ENCODE results near the gene NADK.

Gene NADK

DNA sequence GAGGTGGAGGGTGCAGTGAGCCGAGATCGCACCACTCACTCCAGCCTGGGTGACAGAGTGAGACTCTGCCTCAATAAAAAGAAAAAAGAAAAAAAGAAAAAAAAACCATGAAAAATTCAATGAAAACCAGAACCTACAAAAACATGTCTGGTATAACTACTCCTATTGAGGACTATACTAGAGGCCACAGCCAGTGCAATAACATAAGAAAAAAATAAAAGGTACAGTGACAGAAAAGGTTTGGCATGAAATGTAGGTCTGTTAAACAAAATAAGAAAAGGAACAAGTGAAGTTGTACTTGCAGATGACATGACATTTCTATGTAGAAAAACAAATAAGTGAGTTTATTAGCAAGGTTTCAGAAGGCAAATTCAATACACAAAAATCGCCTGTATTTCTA lies 8.2 kb downstream of the NADK start:
- Histone ChIP-seq H3K79me2 (ENCODE audit: insufficient read depth, low read length) (peaks cover 93% of the 10 kb centered on the region), H3K36me3 (ENCODE audit: insufficient read depth, low read length) (peaks cover 40% of the 10 kb centered on the region), H3K4me2 (ENCODE audit: insufficient read depth, low read length) (no peak overlapping the region), H3K4me3 (ENCODE audit: low read depth in 1 of 2, low read length in 2 of 2) (no peak overlapping the region), H3K4me1 (ENCODE audit: insufficient read depth, low read length) (peaks cover 2% of the 10 kb centered on the region; the same call in 1 of the 2 replicates), H3K27ac (ENCODE audit: low read length) (no peak overlapping the region), H3K27me3 (ENCODE audit: insufficient read depth, low read length, poor library complexity) (no peaks in the 10 kb centered on the region), H3K9me3 (ENCODE audit: insufficient read depth, low read length, severe bottlenecking) (peaks cover 5% of the 10 kb centered on the region), H4K20me1 (ENCODE audit: insufficient read depth, low read length) (peaks cover 24% of the 10 kb centered on the region; the same call in 1 of the 2 replicates), H2AFZ (ENCODE audit: low read depth, low read length) (no peak overlapping the region), H3K9ac (ENCODE audit: low read depth, low read length) (no peak overlapping the region)
- TF ChIP-seq, protein P1, sequence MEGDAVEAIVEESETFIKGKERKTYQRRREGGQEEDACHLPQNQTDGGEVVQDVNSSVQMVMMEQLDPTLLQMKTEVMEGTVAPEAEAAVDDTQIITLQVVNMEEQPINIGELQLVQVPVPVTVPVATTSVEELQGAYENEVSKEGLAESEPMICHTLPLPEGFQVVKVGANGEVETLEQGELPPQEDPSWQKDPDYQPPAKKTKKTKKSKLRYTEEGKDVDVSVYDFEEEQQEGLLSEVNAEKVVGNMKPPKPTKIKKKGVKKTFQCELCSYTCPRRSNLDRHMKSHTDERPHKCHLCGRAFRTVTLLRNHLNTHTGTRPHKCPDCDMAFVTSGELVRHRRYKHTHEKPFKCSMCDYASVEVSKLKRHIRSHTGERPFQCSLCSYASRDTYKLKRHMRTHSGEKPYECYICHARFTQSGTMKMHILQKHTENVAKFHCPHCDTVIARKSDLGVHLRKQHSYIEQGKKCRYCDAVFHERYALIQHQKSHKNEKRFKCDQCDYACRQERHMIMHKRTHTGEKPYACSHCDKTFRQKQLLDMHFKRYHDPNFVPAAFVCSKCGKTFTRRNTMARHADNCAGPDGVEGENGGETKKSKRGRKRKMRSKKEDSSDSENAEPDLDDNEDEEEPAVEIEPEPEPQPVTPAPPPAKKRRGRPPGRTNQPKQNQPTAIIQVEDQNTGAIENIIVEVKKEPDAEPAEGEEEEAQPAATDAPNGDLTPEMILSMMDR (IDR thresholded peaks at IDR 0.05; ENCODE audit: borderline replicate concordance, extremely low read depth, low read length, poor library complexity, severe bottlenecking) = no peak
- TF ChIP-seq EZH2 (IDR thresholded peaks at IDR 0.05; ENCODE audit: borderline replicate concordance, low read depth, low read length, severe bottlenecking) = no peak
- ATAC-seq (ENCODE audit: insufficient read depth, low read depth) (no peak), DNase-seq (no peak)

DNA sequence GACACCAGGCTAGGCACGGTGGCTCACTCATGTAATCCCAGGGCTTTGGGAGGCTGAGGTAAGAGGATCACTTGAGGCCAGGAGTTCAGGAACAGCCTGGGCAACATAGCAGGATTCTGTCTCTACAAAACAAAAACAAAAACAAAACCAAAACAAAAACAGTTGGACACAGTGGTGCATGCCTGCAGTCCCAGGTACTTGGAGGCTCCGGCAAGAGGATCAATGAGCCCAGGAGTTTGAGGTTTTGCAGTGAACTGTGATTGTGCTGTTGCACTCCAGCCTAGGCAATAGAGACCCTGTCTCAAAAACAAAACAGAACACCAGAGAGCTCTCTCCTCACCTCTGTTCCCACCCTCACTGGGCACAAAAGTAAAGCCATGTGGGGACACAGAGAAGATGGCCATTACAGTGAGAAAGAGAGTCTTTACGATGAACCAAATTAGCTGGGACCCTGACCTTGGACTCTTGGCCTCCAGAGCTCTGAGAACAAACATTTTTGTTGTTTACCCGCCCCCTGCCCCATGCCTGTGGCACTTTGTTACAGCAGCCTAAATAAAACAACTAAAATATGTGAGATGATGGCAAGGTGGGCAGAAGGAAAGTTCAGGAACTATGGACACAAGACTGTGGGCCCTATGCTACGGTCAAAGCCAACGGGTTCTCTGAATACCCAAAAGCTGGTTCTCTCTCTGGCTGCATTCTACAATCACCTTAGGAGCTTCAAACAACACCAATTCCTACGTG lies 9.8 kb downstream of the NADK start:
- ATAC-seq (ENCODE audit: insufficient read depth, low read depth) (no peak), DNase-seq (no peak)
- H3K27ac ChIP-seq (ENCODE audit: low read length) = no peak overlapping the region
- peaks cover 86% of the 10 kb centered on the region for H3K79me2 ChIP-seq (ENCODE audit: insufficient read depth, low read length)
- H3K4me1 ChIP-seq (ENCODE audit: insufficient read depth, low read length) = no peaks in the 10 kb centered on the region
- TF ChIP-seq, protein P1 (IDR thresholded peaks at IDR 0.05; ENCODE audit: borderline replicate concordance, extremely low read depth, low read length, poor library complexity, severe bottlenecking) = no peak
- no peak for TF ChIP-seq EZH2 (IDR thresholded peaks at IDR 0.05; ENCODE audit: borderline replicate concordance, low read depth, low read length, severe bottlenecking)
- H3K9ac ChIP-seq (ENCODE audit: low read depth, low read length) = no peak overlapping the region
- no peak overlapping the region for H2AFZ ChIP-seq (ENCODE audit: low read depth, low read length)
- H3K4me2 ChIP-seq (ENCODE audit: insufficient read depth, low read length) = no peak overlapping the region
- peaks cover 28% of the 10 kb centered on the region; the same call in 1 of the 2 replicates for H4K20me1 ChIP-seq (ENCODE audit: insufficient read depth, low read length)
- peaks cover 52% of the 10 kb centered on the region for H3K36me3 ChIP-seq (ENCODE audit: insufficient read depth, low read length)
- no peak overlapping the region for H3K4me3 ChIP-seq (ENCODE audit: low read depth in 1 of 2, low read length in 2 of 2)
- H3K27me3 ChIP-seq (ENCODE audit: insufficient read depth, low read length, poor library complexity) = no peaks in the 10 kb centered on the region
- peaks cover 5% of the 10 kb centered on the region for H3K9me3 ChIP-seq (ENCODE audit: insufficient read depth, low read length, severe bottlenecking)

DNA sequence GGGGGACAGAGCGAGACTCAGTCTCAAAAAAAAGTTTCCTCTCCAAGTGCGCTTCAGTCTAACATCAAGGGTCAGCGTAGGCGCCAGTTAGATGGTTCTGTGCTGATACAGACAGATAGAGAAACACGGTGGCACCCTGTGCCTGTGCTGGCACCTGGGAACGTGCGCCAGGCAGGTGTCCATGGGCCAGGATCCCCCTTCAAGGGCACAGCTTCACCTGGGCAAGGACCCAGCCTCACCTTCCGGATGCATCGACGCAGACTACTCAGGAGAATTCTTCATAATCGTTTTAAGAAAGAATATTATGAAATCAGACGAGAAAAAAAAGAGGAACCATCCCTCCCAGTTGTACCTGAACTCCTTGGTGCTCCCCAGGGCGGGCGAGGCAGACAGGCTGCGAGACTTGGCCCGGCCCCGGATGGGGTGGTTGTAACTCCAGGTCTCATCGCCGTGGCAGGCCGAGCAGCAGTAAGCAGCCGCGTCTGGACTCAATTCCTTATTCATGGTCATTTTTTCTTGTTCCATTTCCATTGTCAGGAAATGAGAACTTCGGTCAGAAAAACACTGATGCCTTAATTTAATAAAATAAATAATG lies 13.3 kb downstream of the NADK start:
- Histone ChIP-seq H2AFZ (ENCODE audit: low read depth, low read length) (no peak overlapping the region), H3K79me2 (ENCODE audit: insufficient read depth, low read length) (peaks cover 69% of the 10 kb centered on the region), H3K27me3 (ENCODE audit: insufficient read depth, low read length, poor library complexity) (no peaks in the 10 kb centered on the region), H3K9me3 (ENCODE audit: insufficient read depth, low read length, severe bottlenecking) (no peaks in the 10 kb centered on the region), H3K4me2 (ENCODE audit: insufficient read depth, low read length) (no peak overlapping the region), H3K9ac (ENCODE audit: low read depth, low read length) (no peak overlapping the region), H3K36me3 (ENCODE audit: insufficient read depth, low read length) (peaks cover 61% of the 10 kb centered on the region), H3K27ac (ENCODE audit: low read length) (no peak overlapping the region), H4K20me1 (ENCODE audit: insufficient read depth, low read length) (peaks cover 41% of the 10 kb centered on the region; the same call in 1 of the 2 replicates), H3K4me1 (ENCODE audit: insufficient read depth, low read length) (no peaks in the 10 kb centered on the region), H3K4me3 (ENCODE audit: low read depth in 1 of 2, low read length in 2 of 2) (no peak overlapping the region)
- DNase-seq (no peak), ATAC-seq (ENCODE audit: insufficient read depth, low read depth) (no peak)
- TF ChIP-seq EZH2 (IDR thresholded peaks at IDR 0.05; ENCODE audit: borderline replicate concordance, low read depth, low read length, severe bottlenecking) = no peak
- TF ChIP-seq, protein P1 (IDR thresholded peaks at IDR 0.05; ENCODE audit: borderline replicate concordance, extremely low read depth, low read length, poor library complexity, severe bottlenecking) = no peak

All from DND-41 (cell line).